HAP-1 (cell line): Measurements from ENCODE around the gene PRPSAP2.
"Not testable (repeated sequence)": the region's sequence is repeated elsewhere in the genome, so short reads cannot be mapped to it uniquely, and the experiment has no call there.

ENCODE experiments used
- DNase-seq, 2 experiments: peaks; one replicate each; pipeline ENCODE4 v3.0.0-alpha.2; 2016 to 2020; ENCODE audit warnings: low spot score in 2 of 2
- H3K27me3 ChIP-seq: fragments of 250-450 bp; sonication (Bioruptor Pico); 2 replicates; pipeline ENCODE4 v1.5.1; 2020; ENCODE audit warnings: low read depth, mild to moderate bottlenecking, moderate library complexity
- H3K36me3 ChIP-seq: fragments of 250-450 bp; sonication (Bioruptor Pico); replicated peaks from 2 replicates; pipeline ENCODE4 v1.5.1; 2020; ENCODE audit warnings: mild to moderate bottlenecking
- H3K4me1 ChIP-seq: fragments of 250-450 bp; sonication (Bioruptor Pico); 2 replicates; pipeline ENCODE4 v1.5.1; 2020; ENCODE audit warnings: mild to moderate bottlenecking
- H3K4me3 ChIP-seq: fragments of 250-450 bp; sonication (Bioruptor Pico); 2 replicates; pipeline ENCODE4 v1.5.1; 2020; ENCODE audit warnings: mild to moderate bottlenecking, moderate library complexity
- H3K9me3 ChIP-seq: fragments of 250-450 bp; sonication (Bioruptor Pico); 2 replicates; pipeline ENCODE4 v1.5.1; 2020; ENCODE audit warnings: mild to moderate bottlenecking, moderate library complexity
- in situ Hi-C: fragments of 300-500 bp; cut with MboI; formaldehyde crosslinking; loops from 3 replicates; pipeline ENCODE4 v1.14.3; 2020; ENCODE audit warnings: low sequenced_read_pairs, inconsistent platforms, mixed read lengths

Gene PRPSAP2, protein sequence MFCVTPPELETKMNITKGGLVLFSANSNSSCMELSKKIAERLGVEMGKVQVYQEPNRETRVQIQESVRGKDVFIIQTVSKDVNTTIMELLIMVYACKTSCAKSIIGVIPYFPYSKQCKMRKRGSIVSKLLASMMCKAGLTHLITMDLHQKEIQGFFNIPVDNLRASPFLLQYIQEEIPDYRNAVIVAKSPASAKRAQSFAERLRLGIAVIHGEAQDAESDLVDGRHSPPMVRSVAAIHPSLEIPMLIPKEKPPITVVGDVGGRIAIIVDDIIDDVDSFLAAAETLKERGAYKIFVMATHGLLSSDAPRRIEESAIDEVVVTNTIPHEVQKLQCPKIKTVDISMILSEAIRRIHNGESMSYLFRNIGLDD

DNA sequence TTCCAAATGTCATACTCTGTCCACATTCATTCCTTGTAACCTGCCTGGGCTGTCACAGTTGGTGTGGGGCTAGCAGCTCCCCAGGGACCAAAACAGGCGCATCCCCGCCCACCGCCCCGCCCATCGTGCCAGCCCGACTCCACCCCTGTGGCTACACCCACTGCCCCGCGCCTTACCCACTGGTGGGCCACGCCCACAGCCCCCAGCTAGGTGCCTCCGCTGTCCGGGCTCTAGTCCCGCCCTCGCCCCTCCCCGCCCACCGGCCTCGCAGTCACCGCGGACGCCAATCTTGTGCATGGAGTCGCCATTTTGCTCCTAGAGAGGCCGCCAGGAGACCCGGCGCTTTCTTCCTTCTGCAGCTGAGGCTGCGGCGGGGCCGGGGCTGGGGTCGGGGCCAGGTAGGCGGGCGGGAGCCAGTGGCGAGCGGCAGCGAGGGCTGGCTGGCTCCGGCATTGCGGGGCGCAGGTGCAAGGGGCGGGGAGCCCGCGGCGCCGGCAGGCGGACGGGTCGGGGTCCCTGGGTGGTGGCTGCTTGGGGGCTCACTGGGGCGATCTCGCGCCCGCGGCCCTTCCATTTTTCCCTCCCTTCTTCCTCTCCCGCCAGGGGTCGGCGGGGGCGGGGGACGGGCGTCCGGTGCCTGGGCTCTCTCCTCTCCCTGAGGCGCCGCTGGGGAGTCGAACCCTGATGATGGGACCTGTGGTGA lies at the start of gene PRPSAP2:
Gene PRPSAP2 (plus strand): TSS at position 268 of the 703 bp plus-strand sequence. CDS start 7,703 bp downstream, outside the sequence.
- Histone ChIP-seq H3K36me3 (no peaks in the 10 kb centered on the region; the same call in 1 of the 2 replicates), H3K4me3 (peak within 1 kb of the TSS; percentile 92), H3K27me3 (no peaks in the 10 kb centered on the region), H3K9me3 (no peaks in the 10 kb centered on the region), H3K4me1 (peaks cover 17% of the 10 kb centered on the region)
- peak; percentile 92 to 97 for DNase-seq
- in situ Hi-C loops = no loop called here

- in situ Hi-C loops, H3K36me3 ChIP-seq, DNase-seq, H3K9me3 ChIP-seq, H3K27me3 ChIP-seq, H3K4me3 ChIP-seq, H3K4me1 ChIP-seq: not testable (repeated sequence)
Observed at GRCh38 chr17:18815924-18816323, 42.0 kb upstream of the PRPSAP2 start.

DNA sequence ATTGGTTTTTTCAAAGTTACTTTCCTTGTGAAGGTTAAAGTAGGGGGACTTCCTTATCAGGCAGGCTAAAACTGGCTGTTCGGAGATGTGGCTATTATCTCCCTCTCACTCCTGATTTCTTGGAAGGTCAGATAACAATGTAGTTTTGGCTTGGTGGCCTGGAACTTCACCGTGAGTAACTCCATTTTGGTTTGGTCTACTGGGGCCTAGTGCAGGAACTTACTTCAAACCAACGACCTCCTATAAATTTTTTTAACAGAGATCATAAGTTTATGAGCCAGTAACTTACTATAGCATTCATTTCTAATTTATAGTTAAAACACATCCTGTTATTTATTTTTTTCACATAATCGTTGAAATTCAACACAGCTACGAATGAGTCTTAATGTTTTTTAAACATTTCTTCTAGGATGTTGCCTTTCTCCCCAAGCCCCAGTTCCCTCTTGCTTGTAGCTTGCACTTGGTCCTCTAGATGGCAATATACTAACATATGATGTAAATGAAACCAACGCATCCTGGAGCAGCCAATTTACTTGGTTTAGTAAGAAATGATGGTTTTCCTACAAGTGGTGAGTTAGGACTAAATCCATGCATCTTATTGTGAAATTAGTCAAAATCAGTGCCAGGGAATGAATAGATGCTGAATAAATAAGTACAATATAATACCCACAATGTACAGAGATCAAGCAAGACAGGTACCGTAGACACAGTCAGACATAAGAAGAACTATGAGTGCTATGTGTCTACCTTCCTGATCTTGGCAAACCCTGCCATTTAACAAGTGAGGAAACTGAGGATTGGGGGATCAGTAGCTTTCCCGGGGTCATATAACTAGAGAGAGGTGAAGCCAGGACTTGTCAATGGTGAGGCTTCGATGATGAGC lies 41.2 kb upstream of the PRPSAP2 start:
- H3K36me3 ChIP-seq, H3K4me1 ChIP-seq, H3K4me3 ChIP-seq, H3K9me3 ChIP-seq, H3K27me3 ChIP-seq, in situ Hi-C loops: not testable (repeated sequence)
- DNase-seq = peak; percentile 68 to 70

- in situ Hi-C loops, H3K4me1 ChIP-seq, DNase-seq, H3K4me3 ChIP-seq, H3K27me3 ChIP-seq, H3K36me3 ChIP-seq, H3K9me3 ChIP-seq: not testable (repeated sequence)
Observed at GRCh38 chr17:18821430-18821829, 36.5 kb upstream of the PRPSAP2 start.

- H3K27me3 ChIP-seq, DNase-seq, H3K9me3 ChIP-seq, in situ Hi-C loops, H3K36me3 ChIP-seq, H3K4me3 ChIP-seq, H3K4me1 ChIP-seq: not testable (repeated sequence)
Observed at GRCh38 chr17:18827613-18828012, 30.3 kb upstream of the PRPSAP2 start.

DNA sequence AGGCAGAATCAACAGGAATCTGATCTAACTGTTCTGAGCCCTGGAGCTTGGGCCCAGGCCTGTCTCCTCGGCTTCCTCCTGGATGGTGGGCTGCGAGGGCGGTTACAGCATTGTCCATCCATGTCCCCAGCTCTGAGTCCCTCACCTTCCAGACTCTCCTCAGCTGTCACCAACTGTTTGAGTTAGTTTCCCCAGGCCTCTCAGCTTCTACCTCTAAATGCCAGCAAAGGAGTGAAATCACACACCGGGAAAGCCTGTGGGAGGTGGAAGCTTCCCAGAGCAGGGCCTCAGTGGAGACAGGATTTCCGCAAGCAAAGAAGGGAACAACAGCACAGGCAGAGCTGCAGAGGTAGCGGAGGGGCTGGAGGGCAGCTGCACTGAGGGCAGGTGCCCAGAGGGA lies 9.4 kb upstream of the PRPSAP2 start:
- in situ Hi-C loops = no loop called here
- Histone ChIP-seq H3K36me3 (no peaks in the 10 kb centered on the region), H3K27me3 (no peaks in the 10 kb centered on the region), H3K4me3 (no peak overlapping the region), H3K9me3 (no peaks in the 10 kb centered on the region), H3K4me1 (no peaks in the 10 kb centered on the region)
- DNase-seq = no peak

DNA sequence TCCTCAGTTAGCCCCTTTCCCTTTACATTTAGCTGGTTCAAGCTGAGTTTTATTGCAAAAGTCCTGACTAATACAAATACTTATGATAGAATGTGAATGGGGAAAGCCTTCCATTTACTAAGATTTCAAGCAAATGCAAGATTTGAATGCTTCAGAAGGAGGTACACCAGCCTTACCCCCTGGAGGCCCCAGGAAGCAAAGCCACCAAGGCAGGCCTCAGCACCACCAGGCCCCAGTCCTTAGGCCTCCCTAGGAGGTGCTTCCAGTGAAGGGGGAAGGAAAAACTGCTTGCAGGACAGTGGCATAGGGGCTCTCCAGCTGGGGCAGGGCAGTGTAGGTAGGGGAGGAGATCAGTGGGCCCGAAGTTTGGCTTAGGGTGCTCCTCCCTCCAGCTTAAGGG lies 7.3 kb upstream of the PRPSAP2 start:
- Histone ChIP-seq H3K27me3 (no peaks in the 10 kb centered on the region), H3K4me3 (no peak overlapping the region), H3K36me3 (no peaks in the 10 kb centered on the region), H3K4me1 (no peaks in the 10 kb centered on the region), H3K9me3 (no peaks in the 10 kb centered on the region)
- in situ Hi-C loops = no loop called here
- DNase-seq = no peak

DNA sequence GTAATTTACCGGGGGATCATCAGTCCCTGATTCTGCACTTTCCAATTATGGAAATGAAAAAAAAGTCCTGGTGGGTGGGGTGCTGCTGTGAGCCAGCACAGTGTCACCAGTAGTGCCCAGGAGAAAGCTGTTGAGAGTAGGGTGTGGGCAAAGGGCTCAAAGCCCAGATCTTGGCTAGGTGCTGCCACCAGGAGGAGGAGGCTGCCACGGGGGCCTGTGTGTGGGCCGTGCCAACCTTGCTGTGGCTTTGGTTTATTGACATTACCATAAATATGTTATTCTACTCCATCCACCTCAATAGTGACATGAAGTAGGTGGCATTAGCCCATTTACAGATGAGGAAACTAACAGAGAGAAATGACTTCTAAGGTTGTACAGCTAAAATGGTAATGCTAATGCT lies 6.7 kb upstream of the PRPSAP2 start:
- in situ Hi-C loops = no loop called here

GRCh38 chr17:18854956-18855355 lies 3.0 kb upstream of the PRPSAP2 start:
- Histone ChIP-seq H3K4me3 (no peak overlapping the region), H3K4me1 (peaks cover 17% of the 10 kb centered on the region), H3K27me3 (no peaks in the 10 kb centered on the region), H3K36me3 (no peaks in the 10 kb centered on the region), H3K9me3 (no peaks in the 10 kb centered on the region)
- no peak for DNase-seq
- in situ Hi-C loops = no loop called here

More for the DNA sequence above, 6.7 kb upstream of the PRPSAP2 start:
- no peak for DNase-seq
- Histone ChIP-seq H3K4me1 (no peaks in the 10 kb centered on the region), H3K27me3 (no peaks in the 10 kb centered on the region), H3K9me3 (no peaks in the 10 kb centered on the region), H3K36me3 (no peaks in the 10 kb centered on the region), H3K4me3 (no peak overlapping the region)

- in situ Hi-C loops = no loop called here
- Histone ChIP-seq H3K4me3 (peak overlapping the region; percentile 50), H3K9me3 (no peaks in the 10 kb centered on the region), H3K27me3 (no peaks in the 10 kb centered on the region), H3K36me3 (no peaks in the 10 kb centered on the region), H3K4me1 (peaks cover 17% of the 10 kb centered on the region)
- DNase-seq = peak; percentile 90 to 94
Observed at GRCh38 chr17:18855831-18856569, 1.9 kb upstream of the PRPSAP2 start.

GRCh38 chr17:18856570-18856915 lies 1.4 kb upstream of the PRPSAP2 start:
- no peaks in the 10 kb centered on the region for H3K27me3 ChIP-seq
- in situ Hi-C loops = no loop called here
- peak in 1 of 2 experiments; percentile 9 for DNase-seq
- H3K4me3 ChIP-seq = peak overlapping the region; percentile 50
- no peaks in the 10 kb centered on the region; the same call in 1 of the 2 replicates for H3K36me3 ChIP-seq
- H3K9me3 ChIP-seq = no peaks in the 10 kb centered on the region
- H3K4me1 ChIP-seq = peaks cover 17% of the 10 kb centered on the region

DNA sequence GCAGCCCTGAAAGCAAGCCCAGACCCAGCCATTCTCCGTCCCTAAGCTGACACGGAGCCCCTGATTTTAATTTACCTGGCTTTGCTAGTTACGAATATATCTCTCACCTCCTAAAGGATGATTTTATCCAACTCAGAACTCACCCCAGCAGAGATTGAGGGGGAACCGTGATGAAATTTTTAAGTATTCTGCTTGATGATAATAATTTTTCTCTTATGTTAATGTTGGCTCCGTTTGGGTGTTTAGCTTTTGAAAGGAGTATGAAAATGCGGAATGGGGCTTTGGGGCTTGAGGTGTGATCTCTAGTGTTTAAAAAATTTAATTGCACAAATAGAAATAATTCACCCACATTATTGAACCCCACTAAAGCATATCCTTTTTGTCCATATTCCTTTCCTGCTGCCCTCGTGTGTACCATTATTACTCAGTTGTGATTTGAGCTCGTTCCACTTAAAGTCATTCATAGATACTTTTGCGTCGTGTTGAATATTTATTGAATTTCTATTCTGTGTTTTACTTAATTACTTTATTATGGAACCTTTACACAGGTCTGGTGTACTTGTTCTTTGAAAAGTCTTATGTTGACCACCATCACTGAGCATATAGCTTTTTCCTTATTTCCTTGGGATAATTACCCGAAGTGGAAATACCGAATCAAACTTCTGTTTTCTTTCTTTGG lies 775 bp downstream of the PRPSAP2 start:
- H3K9me3 ChIP-seq = no peaks in the 10 kb centered on the region
- H3K4me1 ChIP-seq = peaks cover 17% of the 10 kb centered on the region
- H3K27me3 ChIP-seq = no peaks in the 10 kb centered on the region
- in situ Hi-C loops = no loop called here
- no peaks in the 10 kb centered on the region; the same call in 1 of the 2 replicates for H3K36me3 ChIP-seq
- peak overlapping the region; percentile 92 for H3K4me3 ChIP-seq
- no peak for DNase-seq

DNA sequence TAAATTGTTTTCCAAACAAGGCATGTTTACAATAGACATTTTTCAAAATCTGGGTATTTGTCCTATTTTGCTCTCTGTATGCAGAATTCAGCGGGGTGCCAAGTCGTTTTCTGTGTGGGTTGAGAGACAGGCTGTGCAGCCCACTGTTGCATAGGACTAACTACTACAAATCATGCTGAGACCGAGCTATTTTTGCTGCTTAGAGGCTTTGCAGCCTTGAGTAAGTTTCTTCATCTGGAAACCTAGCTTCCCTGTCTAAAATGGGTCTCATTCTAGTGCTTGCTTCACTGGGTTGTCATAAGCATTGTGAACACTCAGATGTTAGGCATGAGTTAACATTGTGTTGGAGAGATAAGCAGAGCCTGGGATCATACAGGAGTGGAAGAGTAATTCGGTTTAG lies 1.3 kb downstream of the PRPSAP2 start:
- H3K27me3 ChIP-seq = no peaks in the 10 kb centered on the region
- H3K36me3 ChIP-seq = no peaks in the 10 kb centered on the region; the same call in 1 of the 2 replicates
- DNase-seq = no peak
- H3K4me3 ChIP-seq = peak overlapping the region; percentile 92
- no peaks in the 10 kb centered on the region for H3K9me3 ChIP-seq
- peaks cover 17% of the 10 kb centered on the region for H3K4me1 ChIP-seq
- in situ Hi-C loops = no loop called here
